Pulmonary artery endothelial cell (primary cell): ENCODE data around the gene IFNA14. TPM values are rescaled to one million over a fixed set of nuclear protein-coding genes. Genes with fewer than 3 reads are reported as not detected.
A peak's percentile ranks its signal among the peaks of the same experiment; 100 is the strongest.
"Not testable (repeated sequence)": the region's sequence is repeated elsewhere in the genome, so short reads cannot be mapped to it uniquely, and the experiment has no call there.

ENCODE experiments used
- DNase-seq: peaks from one replicate; pipeline ENCODE4 v3.0.0-alpha.2; 2011; ENCODE audit warnings: low read depth, low spot score
- total RNA-seq: library from RNA; depleted of rRNA; stranded (reverse); fragments of >200 nt; gene quantifications from 2 replicates; pipeline ENCODE4 v1.2.3, GENCODE V29; 2014

The IFNA14 gene
- not detected in 2 replicates for total RNA-seq

GRCh38 chr9:21239911-21240310 lies at the start of gene IFNA14:
Gene IFNA14, minus strand, starts transcription at chr9:21240005. Its CDS starts 70 bp downstream, at chr9:21239935.
- DNase-seq: no peak

- DNase-seq: no peak
These were observed 47.5 kb upstream of the IFNA14 start for GRCh38 chr9:21287280-21287679.

GRCh38 chr9:21286659-21287058 lies 46.9 kb upstream of the IFNA14 start:
- no peak for DNase-seq

DNA sequence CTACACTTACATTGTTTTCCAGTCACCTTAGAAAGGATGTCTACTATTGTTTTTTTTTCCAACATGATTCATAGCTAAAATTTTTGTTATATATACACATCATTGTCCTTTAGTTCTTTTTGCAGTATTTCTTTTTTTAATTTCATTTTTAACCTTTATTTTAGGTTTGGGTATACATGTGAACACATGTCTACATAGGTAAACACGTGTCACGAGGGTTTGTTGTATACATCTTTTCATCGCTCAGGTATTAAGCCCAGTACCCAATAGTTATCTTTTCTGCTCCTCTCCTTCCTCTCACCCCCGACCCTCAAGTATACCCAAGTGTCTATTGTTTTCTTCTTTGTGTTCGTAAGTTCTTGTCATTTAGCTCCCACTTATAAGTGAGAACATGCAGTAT lies 46.3 kb upstream of the IFNA14 start:
- no peak for DNase-seq

- DNase-seq: no peak
These were observed 41.5 kb upstream of the IFNA14 start for GRCh38 chr9:21281275-21281674.

- DNase-seq: no peak
These were observed 28.5 kb upstream of the IFNA14 start for GRCh38 chr9:21268347-21268657.

DNA sequence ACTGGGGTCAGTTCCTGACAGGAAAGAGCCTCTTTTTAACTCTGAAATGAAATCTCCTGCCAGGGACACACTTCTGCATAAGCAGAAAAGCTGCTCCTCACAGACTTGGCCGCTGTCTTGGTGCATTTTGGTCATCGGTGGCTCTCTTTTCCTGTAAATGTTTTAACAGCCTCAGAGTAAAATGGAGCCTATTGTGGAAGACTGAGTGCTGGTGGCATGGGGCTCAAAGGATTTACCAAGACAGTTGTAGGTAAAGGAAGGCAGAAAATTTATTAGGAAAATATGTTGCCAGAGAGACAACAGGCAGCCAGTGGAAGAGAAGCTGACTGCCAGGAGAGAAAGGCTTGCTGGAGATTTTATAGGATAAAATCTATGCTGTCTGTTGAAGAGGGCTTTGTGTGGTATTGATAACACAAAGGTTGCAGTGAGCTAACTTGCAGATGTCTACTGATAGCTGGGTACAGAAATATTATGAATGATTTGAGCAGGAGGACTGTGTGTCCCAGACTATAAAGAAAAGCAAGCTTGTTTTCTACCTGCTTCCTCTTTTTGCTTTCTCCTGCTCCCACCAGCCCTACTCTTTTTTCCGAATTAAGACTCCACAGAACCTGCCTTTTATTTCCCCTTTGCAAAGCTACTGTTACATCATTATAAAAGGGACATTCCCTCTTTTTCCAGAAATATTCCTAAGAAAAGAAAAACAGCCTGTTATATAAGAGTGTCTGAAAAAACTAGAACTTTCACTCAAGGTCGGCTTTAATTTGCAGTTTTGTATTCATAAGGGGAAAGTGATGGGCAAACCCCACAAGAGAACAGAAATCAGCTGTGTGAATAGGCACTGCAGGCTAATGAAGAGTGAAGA lies 27.9 kb upstream of the IFNA14 start:
- no peak for DNase-seq

DNA sequence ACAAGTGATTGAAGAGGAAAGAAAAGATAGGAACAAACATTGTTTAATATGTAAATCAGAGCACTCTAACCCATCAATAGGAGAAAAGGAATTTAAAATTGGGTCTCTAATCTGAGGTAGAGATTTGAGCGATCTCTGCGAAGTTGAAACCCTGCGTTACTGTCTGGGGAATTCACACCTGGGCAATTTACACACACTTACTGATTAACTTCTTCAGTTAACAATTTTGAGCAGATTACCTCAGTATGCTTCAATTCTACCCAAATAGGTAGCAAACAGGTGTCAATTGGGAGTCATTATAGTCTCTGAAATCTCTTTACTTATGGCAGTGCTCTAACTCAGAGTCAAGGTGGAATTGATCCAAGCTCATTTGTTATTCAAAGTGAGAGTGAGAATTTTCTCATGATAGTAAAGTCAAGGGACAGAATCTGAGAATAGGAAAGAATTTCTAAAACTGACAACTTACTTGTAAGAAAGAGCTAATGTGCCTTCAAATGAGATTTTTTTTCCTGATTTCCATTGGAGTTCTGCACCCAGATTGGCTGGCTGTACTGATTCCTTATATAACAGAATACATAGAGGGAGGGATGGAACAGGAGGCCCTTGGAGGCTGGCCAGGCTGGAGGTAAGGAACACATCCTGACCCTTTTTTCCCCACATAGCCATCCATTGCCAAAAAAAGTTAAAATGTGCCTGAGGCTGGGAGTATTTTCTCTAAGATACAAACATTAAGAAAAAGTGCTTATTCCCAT lies 27.1 kb upstream of the IFNA14 start:
- no peak for DNase-seq

- no peak for DNase-seq
These were observed 25.8 kb upstream of the IFNA14 start for GRCh38 chr9:21265421-21266189.

DNA sequence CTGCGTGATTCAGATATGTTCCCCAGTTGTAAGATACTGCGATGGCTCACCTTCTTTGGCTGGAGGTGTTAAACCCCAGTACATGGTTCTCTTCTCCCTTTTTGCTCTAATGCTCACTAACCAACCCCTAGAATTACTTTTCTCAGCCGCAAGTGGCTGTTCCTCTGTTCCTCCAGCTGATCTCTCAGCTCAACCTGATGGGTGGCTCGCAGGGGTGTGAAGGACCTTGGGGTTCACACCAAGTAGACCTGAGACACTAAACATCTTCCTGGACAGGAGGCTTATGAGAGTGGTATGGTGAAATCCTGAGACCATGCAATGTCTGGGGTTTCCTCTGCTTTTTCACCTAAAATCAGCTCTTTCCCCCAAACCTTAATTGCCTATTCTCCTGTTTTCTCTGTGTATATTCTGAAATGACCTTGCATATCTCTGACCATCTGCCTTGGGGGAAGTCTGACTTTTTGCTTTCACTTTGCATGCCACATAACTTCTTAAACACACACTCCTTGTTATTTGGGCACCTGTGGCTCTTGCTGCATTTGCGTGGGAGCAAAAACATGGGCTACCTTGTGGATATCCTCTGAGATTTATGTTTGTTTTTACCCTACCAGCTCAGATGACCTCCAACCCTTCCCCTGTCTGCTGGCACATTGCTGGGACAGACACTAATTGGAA lies 15.9 kb upstream of the IFNA14 start:
- DNase-seq: no peak

DNA sequence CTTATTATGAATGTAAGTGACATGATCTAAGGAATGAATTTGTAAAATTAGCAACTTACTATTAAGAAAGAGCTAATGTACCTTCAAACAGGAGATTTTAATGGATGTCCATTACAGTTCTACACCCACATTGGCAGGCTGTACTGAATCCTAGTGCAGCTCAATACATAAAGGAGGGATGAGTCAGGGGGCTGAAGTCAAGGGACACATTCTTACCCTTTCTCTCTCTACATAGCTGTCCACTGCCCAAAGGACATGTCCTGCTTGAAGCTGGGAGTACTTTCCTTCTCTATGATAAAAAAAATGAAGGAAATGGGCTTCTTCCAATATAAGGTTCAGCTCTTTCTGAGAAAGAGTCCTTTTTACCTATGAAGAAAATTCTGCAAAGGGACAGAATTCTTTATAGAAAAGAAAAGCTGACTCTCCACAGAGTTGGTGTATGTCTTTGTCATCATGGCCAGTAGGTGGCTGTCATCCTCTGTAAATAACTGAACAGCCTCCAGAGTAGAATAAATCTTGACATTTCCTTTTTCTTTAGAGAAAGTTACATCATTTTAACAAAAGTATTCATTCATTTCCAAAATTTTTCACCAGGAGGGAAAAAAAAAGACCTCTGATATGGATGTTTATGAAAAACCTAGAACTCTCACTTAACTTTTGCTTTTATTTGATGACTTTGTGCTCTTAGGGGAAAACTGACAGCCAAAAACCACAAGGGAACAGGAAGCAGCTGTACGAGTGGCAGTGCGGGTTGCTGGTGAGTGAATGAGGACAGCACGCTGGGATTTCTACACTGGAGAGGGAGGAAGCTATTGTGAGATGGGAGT lies 13.1 kb upstream of the IFNA14 start:
- DNase-seq: peak; percentile 41

DNA sequence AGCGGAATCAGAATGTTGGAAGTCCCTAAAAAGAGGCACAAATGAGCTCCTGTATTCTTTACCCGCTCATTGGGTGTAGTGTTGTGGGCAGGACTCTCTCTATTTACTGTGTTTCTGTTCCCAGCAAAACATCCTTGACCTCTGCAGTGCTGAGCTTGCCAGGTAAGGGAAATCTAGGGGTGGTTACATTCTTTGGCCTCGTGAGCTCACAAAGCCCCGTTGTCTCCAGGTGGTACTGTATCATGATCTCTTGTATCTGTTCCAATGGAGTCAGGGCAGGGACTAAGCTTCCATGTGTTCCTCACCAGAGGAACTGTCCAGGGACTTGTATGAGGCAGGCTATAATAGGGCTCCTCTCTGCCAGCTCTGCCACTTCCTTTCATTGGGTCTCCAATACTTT lies 11.8 kb upstream of the IFNA14 start:
- no peak for DNase-seq

DNA sequence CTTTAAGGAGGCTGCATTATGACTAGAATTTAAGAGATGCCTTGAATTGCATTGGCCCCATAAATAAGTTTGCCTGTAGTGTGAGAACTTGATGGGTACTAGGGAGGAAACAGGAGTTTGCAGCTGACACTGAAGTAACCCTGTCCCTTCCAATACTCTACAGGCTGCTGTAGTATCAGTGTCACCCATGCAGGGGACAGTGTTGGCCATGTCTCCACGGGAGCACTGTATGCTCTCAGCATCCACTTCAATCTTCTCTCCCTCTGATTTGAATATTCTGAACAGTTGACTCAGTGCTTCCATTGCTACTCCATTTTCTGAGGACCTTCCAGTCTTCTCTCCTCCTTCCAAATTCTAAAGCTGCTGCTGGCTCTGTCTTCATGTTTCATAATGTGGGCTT lies 11.4 kb upstream of the IFNA14 start:
- no peak for DNase-seq

- no peak for DNase-seq
These were observed 5.0 kb upstream of the IFNA14 start for GRCh38 chr9:21244836-21245235.

- not testable (repeated sequence) for DNase-seq
These were observed 3.5 kb downstream of the IFNA14 start for GRCh38 chr9:21236360-21236714.

DNA sequence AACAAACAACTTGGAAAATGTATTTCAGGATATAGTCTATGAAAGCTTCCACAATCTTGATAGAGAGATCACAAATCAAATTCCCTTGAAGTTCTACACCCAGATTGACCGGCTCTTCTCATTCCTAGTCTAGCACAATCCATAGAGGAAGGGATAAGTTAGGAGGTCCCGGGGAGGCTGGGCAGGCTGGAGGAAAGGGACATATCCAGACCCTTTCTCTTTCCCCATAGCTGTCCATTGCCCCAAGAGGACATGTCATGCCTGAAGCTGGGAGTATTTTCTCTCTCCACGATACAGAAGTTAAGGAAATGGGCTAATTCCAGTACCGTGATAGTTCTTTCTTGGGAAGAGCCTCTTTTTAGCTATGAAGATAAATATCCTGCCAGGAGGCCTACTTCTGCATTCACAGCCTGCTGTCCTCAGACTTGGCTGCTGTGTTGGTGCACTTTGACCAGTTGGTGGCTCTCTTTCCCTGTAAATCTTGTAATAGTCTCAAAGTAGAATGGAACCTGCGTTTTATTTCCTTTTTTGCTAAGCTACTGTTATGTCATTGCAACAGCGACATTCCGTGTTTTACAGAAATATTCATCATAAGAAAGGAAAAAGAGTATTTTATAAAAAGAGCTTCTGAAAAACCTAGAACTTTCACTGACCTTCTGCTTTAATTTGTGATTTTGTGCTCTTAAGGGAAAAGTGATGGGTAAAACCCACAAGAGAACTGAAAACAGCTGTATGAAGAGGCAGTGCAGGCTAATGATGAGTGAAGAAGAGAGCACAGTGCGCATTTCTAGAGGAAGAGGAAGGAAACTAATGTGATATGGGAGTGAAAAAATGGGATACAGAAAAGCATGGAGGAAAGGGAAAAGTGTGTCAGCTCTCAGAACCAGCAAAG lies 4.1 kb downstream of the IFNA14 start:
- DNase-seq: not testable (repeated sequence)

GRCh38 chr9:21234153-21234687 lies 5.6 kb downstream of the IFNA14 start:
- DNase-seq: no peak

- DNase-seq: no peak
These were observed 6.5 kb downstream of the IFNA14 start for GRCh38 chr9:21233258-21233657.

GRCh38 chr9:21228122-21228521 lies 11.7 kb downstream of the IFNA14 start, which contains the start of gene IFNA17:
Gene IFNA17, minus strand, starts transcription at chr9:21228222. Its CDS starts 49 bp downstream, at chr9:21228173.
- DNase-seq: no peak
